ENCODE results near the gene MAD2L2. TPM values are rescaled to one million over a fixed set of nuclear protein-coding genes. Genes with fewer than 3 reads are reported as not detected.

Gene MAD2L2
- total and polyA plus RNA-seq, 9 of the 15 experiments (the other 6 are each of a cell fraction or from before 2014, with no cell fraction given), result 12.4 to 286 (median 143) TPM

GRCh38 chr1:11711490-11711889, 30.5 kb upstream of the MAD2L2 start (continued):
- no peak for TF ChIP-seq ID3 (CRISPR knock-in tag; IDR thresholded peaks at IDR 0.05)
- peak; percentile 48; the same call in 1 of the 2 replicates for TF ChIP-seq ID3 (tag; IDR thresholded peaks at IDR 0.05)

- ChIA-PET POLR2A (interaction anchor here (0.6 to 2.1 kb wide), 9 partner anchors 9 to 232 kb away, joined by 3 to 9 read pairs (median 3); no protein-coding TSS in a partner anchor), CTCF (ENCODE audit: low intra/inter-chr PET ratio) (interaction anchor here (1.3 kb wide), 1 partner anchor 10 kb away, joined by 3 read pairs; no protein-coding TSS in a partner anchor)
- in situ Hi-C loops (cut with MboI) (no loop called here), intact Hi-C loops (cut with micrococcal nuclease) (loop anchor here (5.0 kb wide), 1 partner anchor 36 kb away; no protein-coding TSS in a partner anchor)
- Histone ChIP-seq H3K36me3 (ENCODE audit: control insufficient read depth, insufficient read depth, low read length) (no peaks in the 10 kb centered on the region), H3K9me3 (replicated peaks; ENCODE audit: control insufficient read depth, insufficient read depth, low read depth, low read length) (no peaks in the 10 kb centered on the region), H3K27ac (ENCODE audit: extremely low read depth, low read depth, low read length) (no peak overlapping the region), H3K9me1 (ENCODE audit: control insufficient read depth, insufficient read depth, low read length) (no peaks in the 10 kb centered on the region), H3K9ac (ENCODE audit: insufficient read depth in 1 of 2, low read depth in 2 of 2, low read length in 2 of 2) (peak overlapping the region in 1 of 2 experiments; percentile 38; a peak in 2 of 4 replicates), H3K27me3 (ENCODE audit: control insufficient read depth in 2 of 2, insufficient read depth in 2 of 2, low read length in 2 of 2) (peaks cover 11 to 31% of the 10 kb centered on the region in 2 experiments; a peak in 4 of 5 replicates), H3K79me2 (ENCODE audit: control insufficient read depth, insufficient read depth, low read length) (no peaks in the 10 kb centered on the region), H3K4me2 (ENCODE audit: insufficient read depth, low read length) (no peak overlapping the region), H3K4me3 (no peak overlapping the region), H4K20me1 (replicated peaks; ENCODE audit: control insufficient read depth, insufficient read depth, low read length) (no peaks in the 10 kb centered on the region), H3K4me1 (replicated peaks in 1 of 2; ENCODE audit: control insufficient read depth in 2 of 2, insufficient read depth in 2 of 2, low read length in 2 of 2) (peaks cover 12 to 48% of the 10 kb centered on the region in 2 experiments), H2AFZ (ENCODE audit: low read depth, low read length) (no peak overlapping the region)
- 31% methylated on average over 11 of the region's 11 CpGs for WGBS (ENCODE audit: insufficient coverage, low coverage, missing lambda C conversion rate)
- no TSS peak for BruUV-seq (replicated peaks)
- FAIRE-seq (no peak), DNase-seq (ENCODE audit: extremely low read depth in 1 of 4, low spot score in 3 of 4) (peak in 1 of 4 experiments; percentile 34), ATAC-seq (no peak)
- TF ChIP-seq ZNF586 (CRISPR knock-in tag; conservative IDR thresholded peaks at IDR 0.05) (no peak), TOE1 (IDR thresholded peaks at IDR 0.05; ENCODE audit: borderline replicate concordance) (peak; percentile 23; the same call in 1 of the 2 replicates), TOE1 (CRISPR knock-in tag; IDR thresholded peaks at IDR 0.05; ENCODE audit: borderline replicate concordance, low read depth) (no peak), RAD21 (CRISPR knock-in tag; conservative IDR thresholded peaks at IDR 0.05 in 1 of 2, IDR thresholded peaks at IDR 0.05 in 1 of 2) (no peak), JUN (IDR thresholded peaks at IDR 0.05; ENCODE audit: borderline replicate concordance, low read depth, low read length) (peak; percentile 69; the same call in 1 of the 2 replicates), JUN (CRISPR knock-in tag; IDR thresholded peaks at IDR 0.05; ENCODE audit: borderline replicate concordance) (no peak), DACH1 (IDR thresholded peaks at IDR 0.05; ENCODE audit: partially characterized antibody) (peak; percentile 49), DDX20 (tag; IDR thresholded peaks at IDR 0.05; ENCODE audit: low read depth) (no peak), HCFC1 (IDR thresholded peaks at IDR 0.05; ENCODE audit: low read depth, low read length) (no peak), SMC3 (conservative IDR thresholded peaks at IDR 0.05; ENCODE audit: insufficient read depth, low read depth, low read length) (no peak), TBL1XR1 (IDR thresholded peaks at IDR 0.05; ENCODE audit: low read length in 2 of 2) (no peak), ZNF76 (CRISPR knock-in tag; IDR thresholded peaks at IDR 0.05; ENCODE audit: borderline replicate concordance) (no peak), ARID3B (CRISPR knock-in tag; IDR thresholded peaks at IDR 0.05; ENCODE audit: borderline replicate concordance) (no peak)
Observed at GRCh38 chr1:11708554-11709350, 27.8 kb upstream of the MAD2L2 start.
